GM19372 (cell line): ENCODE data around the gene CDADC1.

Experiments
- ATAC-seq: cut with Tn5 transposase; IDR thresholded peaks from one replicate; pipeline ENCODE4 v1.9.1; 2021; ENCODE audit warnings: mild to moderate bottlenecking, low read depth, moderate library complexity; ENCODE audit not compliant: unreplicated experiment

The CDADC1 gene

GRCh38 chr13:49247643-49248621, at the start of gene CDADC1:
Gene CDADC1 (plus strand): TSS chr13:49247925. CDS start chr13:49248038, 113 bp downstream.
- ATAC-seq = peak; percentile 96

DNA sequence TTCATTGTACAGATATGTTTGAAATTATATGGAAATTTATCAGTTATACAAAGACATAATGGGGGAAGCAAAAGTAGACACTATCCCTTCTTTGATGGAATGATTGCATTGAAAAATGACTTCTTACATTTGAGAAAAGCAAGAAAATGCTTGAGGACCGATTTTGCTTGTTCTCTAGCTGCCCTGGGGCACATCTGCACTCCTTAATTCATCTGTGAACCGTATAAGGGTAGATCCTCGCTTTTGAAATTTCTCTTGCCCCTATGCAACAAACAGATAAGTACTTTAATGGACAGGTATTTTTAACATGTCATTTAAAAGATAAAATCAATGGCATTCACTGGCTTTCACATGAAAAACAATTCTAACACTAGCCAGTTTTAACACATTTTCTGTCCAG, 41.1 kb upstream of the CDADC1 start:
- no peak for ATAC-seq

DNA sequence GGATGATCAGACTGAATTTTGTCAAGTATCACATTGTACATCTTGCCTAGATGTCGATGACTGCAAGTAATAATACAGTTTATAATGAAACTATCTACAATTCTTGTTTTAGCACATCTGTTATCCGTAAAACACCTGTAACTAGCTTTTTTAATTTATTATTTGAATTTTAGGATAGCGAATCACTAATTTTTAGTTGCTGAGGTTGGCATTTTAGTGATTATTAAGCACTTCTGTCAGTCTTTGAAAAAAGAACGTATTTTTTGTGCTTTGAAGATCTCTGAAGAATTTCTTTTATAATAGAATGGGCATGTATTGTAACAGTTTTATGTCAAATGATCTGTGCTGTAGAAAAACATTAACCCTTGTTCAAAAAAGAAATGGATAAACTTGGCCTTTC, 39.1 kb upstream of the CDADC1 start:
- ATAC-seq = no peak

- no peak for ATAC-seq
Measured at GRCh38 chr13:49210114-49210513, 37.6 kb upstream of the CDADC1 start.

GRCh38 chr13:49210669-49211068, 37.1 kb upstream of the CDADC1 start:
- ATAC-seq = no peak

GRCh38 chr13:49213539-49213938, 34.2 kb upstream of the CDADC1 start:
- no peak for ATAC-seq

GRCh38 chr13:49213997-49214916, 33.5 kb upstream of the CDADC1 start:
- ATAC-seq = no peak

GRCh38 chr13:49214917-49215376, 32.8 kb upstream of the CDADC1 start:
- ATAC-seq = no peak

DNA sequence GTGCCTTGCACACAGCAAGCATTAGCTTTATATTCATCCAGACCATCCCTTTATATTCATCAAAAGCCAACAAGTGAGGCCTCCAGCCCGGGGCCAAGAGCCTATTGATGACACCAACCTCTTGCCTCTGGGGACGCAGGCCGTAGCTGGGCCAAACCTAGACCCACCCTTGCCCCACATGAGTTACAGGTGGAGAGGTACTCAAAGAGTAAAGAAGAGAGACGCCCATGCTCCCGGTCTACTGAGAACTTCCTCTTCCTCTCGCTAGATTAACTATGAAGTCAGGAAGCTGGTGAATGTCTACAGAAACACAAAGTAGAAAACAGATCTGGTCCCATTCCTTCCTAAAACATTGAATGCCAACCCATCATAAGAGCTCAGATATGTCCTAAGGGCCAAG, 31.4 kb upstream of the CDADC1 start:
- no peak for ATAC-seq

GRCh38 chr13:49217962-49218492, 29.7 kb upstream of the CDADC1 start:
- no peak for ATAC-seq

DNA sequence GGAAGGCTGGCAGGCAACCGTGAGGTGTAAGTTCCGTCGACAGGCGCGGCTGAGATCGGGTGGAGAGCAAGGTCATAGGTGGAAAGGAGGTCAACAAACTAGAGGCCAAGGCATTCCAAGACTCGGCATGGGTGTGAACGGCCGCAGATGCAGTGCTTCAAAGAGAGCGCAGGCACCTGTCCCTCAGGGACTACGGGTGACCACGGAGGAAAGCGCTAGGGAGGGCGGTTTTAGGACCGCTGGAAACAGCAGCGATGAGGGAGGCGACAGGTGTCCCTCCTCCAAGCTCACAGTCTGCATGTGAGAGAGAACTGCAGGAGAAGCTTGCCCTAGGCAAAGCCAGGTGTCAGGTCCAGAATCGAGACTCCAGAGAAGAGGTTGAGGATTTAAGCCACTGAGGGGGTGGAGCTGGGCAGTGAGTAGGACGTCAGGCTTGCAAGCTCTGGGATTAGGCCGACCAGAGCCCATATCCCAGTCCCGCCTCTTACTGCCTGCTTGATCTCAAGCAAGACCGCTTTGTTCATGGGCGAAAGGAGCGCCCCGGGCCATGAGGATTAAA, 29.2 kb upstream of the CDADC1 start:
- ATAC-seq = no peak

GRCh38 chr13:49219647-49220035, 28.1 kb upstream of the CDADC1 start:
- ATAC-seq = no peak

- no peak for ATAC-seq
Measured at GRCh38 chr13:49220036-49220855, 27.5 kb upstream of the CDADC1 start, which contains the start of gene MLNR. Gene MLNR (plus strand): TSS chr13:49220338. CDS start chr13:49220338, 0 bp downstream.

- no peak for ATAC-seq
Measured at GRCh38 chr13:49220856-49221589, 26.7 kb upstream of the CDADC1 start.

- ATAC-seq = no peak
Measured at GRCh38 chr13:49221590-49221965, 26.1 kb upstream of the CDADC1 start.

DNA sequence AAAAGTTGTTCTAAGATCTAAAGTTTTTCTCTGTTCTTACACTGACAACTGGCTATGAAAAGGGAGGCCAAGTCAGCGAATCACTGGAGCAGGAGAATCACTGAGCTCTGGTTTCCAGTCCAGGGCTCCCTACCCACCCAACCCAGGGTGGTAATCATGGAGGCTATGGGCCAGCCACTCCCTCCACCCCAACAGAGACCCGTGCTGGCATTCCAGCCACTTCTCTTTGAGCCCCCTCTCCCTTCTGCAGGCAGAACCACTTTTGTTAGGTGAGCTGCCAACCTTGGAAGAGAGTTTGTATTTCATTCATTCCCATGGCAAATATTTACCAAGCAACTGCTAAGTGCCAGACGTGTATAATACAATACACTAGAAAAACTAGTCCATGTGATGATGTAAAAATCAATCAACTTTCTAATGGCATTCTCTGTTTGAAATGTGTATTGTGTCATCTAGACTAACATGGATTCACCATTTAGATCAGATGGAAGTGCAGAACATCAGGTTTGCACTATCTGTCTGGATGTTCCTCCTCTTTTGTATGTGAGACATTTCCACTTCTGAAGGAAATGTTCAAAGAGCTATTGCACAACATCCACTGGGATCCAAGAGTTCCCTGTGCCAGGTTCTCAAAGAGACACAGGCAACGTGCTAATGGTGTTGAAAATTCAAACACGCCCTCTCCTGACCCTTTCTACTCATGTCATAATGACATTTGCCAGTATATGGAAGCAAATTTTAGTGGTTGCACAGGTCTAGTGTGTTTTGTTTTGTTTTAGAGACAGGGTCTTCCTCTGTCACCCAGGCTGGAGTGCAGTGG, 22.3 kb upstream of the CDADC1 start:
- no peak for ATAC-seq

GRCh38 chr13:49226613-49227012, 21.1 kb upstream of the CDADC1 start:
- no peak for ATAC-seq

DNA sequence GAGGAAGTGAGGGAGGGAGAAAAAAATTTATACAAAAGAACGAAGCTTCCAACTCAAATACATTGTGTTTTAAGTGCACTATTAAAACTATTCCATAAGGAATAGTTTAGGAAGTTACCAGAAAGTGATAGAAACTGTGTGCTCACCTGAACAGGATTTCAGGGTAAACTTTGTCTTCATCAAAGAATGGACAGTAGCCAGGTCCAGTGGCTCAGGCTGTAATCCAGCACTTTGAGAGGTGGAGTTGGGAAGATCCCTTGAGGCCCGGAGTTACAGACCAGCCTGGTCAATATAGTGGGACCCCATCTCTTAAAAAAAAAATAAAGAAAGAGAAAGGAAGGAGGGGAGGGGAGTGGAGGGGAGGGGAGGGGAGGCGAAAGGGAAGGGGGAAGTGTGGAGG, 13.0 kb upstream of the CDADC1 start:
- no peak for ATAC-seq
